Endothelial cell of umbilical vein (primary cell): ENCODE measurements around the gene HTR7. TPM values are rescaled to one million over a fixed set of nuclear protein-coding genes. Genes with fewer than 3 reads are reported as not detected.

Experiments
- BruUV-seq: library from RNA; stranded (reverse); fragments of 400-500 nt; replicated peaks from 2 replicates; lab custom pipeline; 2021; lab: Mats Ljungman, UMichigan
- CTCF ChIA-PET: fragments of 300-600, 350-600 bp; sonication (Branson Sonifier 250); formaldehyde crosslinking; loops from one replicate; lab custom pipeline; 2021; ENCODE audit warnings: antibody characterized with exemption, inconsistent platforms; lab: Charles Lee
- POLR2A ChIA-PET: fragments of 300-600, 350-600 bp; sonication (Branson Sonifier 250); formaldehyde crosslinking; loops from one replicate; lab custom pipeline; 2021; ENCODE audit warnings: antibody characterized with exemption, inconsistent platforms; lab: Charles Lee
- DNase-seq: peaks from one replicate; pipeline ENCODE4 v3.0.0-alpha.2; 2011; ENCODE audit warnings: low read depth, low spot score
- FAIRE-seq: peaks from 2 replicates; lab custom pipeline; 2011; peaks lifted over from hg19 to GRCh38; lab: Jason Lieb, UNC
- H2AFZ ChIP-seq: 2 replicates; pipeline ENCODE4 v1.6.0; 2012; ENCODE audit warnings: low read depth, low read length, control low read depth, inconsistent platforms
- H3K27ac ChIP-seq: 2 replicates; pipeline ENCODE4 v1.5.1; 2011; ENCODE audit warnings: low read depth, mild to moderate bottlenecking, control low read depth, low read length, moderate library complexity; ENCODE audit not compliant: insufficient read depth
- H3K27me3 ChIP-seq, 2 experiments: 2 replicates each; pipeline versions ENCODE4 v1.6.0 to v1.6.1; 2011; ENCODE audit warnings: low read length in 2 of 2, mixed read lengths in 1 of 2; ENCODE audit not compliant: control insufficient read depth in 2 of 2, insufficient read depth in 2 of 2
- H3K36me3 ChIP-seq, 2 experiments: 2 replicates in 1 of 2; 3 replicates in 1 of 2; pipeline ENCODE4 v1.5.1; 2011; ENCODE audit warnings: low read length in 2 of 2, mild to moderate bottlenecking in 1 of 2, moderate library complexity in 1 of 2; ENCODE audit not compliant: control insufficient read depth in 2 of 2, insufficient read depth in 2 of 2; ENCODE audit errors: extremely low read depth in 1 of 2
- H3K4me1 ChIP-seq: 3 replicates; pipeline ENCODE4 v1.5.1; 2011; ENCODE audit warnings: mild to moderate bottlenecking, low read length; ENCODE audit not compliant: control insufficient read depth, insufficient read depth; ENCODE audit errors: extremely low read depth
- H3K4me2 ChIP-seq: 2 replicates; pipeline ENCODE4 v1.6.1; 2011; ENCODE audit warnings: low read length, control low read depth, mixed read lengths; ENCODE audit not compliant: insufficient read depth
- H3K4me3 ChIP-seq, 3 experiments: fragments of 200-600 bp in 1 of 3; sonication (generic), shearing (Covaris generic) in 1 of 3; replicated peaks in 1 of 3; 2 replicates each; pipeline ENCODE4 v1.5.1; 2011 to 2016; ENCODE audit warnings: control low read depth in 3 of 3, low read length in 3 of 3, mild to moderate bottlenecking in 2 of 3, inconsistent platforms in 1 of 3, low read depth in 1 of 3, moderate library complexity in 1 of 3; ENCODE audit not compliant: insufficient read depth in 1 of 3
- H3K79me2 ChIP-seq: 2 replicates; pipeline ENCODE4 v1.6.0; 2012; ENCODE audit warnings: low read length, inconsistent platforms; ENCODE audit not compliant: control insufficient read depth, insufficient read depth
- H3K9ac ChIP-seq: replicated peaks from 2 replicates; pipeline ENCODE3; 2011; ENCODE audit warnings: low read length, control low read depth; ENCODE audit not compliant: insufficient read depth; ENCODE audit errors: extremely low read depth
- H3K9me1 ChIP-seq: replicated peaks from 3 replicates; pipeline ENCODE4 v1.6.0; 2011; ENCODE audit warnings: mild to moderate bottlenecking, low read length; ENCODE audit not compliant: control insufficient read depth, insufficient read depth; ENCODE audit errors: extremely low read depth
- H3K9me3 ChIP-seq: replicated peaks from 2 replicates; pipeline ENCODE4 v1.5.1; 2012; ENCODE audit warnings: low read length, inconsistent platforms; ENCODE audit not compliant: control insufficient read depth, insufficient read depth
- H4K20me1 ChIP-seq: replicated peaks from 2 replicates; pipeline ENCODE3; 2011; ENCODE audit warnings: mild to moderate bottlenecking, low read length; ENCODE audit not compliant: control insufficient read depth, insufficient read depth; ENCODE audit errors: extremely low read depth
- EZH2 ChIP-seq: IDR thresholded peaks from 2 replicates; pipeline ENCODE4 v1.6.1; 2012; ENCODE audit warnings: borderline replicate concordance, low read depth, mild to moderate bottlenecking, moderate library complexity, low read length, inconsistent platforms; ENCODE audit not compliant: severe bottlenecking
- FOS ChIP-seq: IDR thresholded peaks from 2 replicates; pipeline ENCODE4 v1.6.1; 2011; ENCODE audit warnings: mild to moderate bottlenecking, low read length, moderate library complexity, borderline replicate concordance; ENCODE audit not compliant: insufficient read depth
- GATA2 ChIP-seq: IDR thresholded peaks from 2 replicates; pipeline ENCODE4 v1.7.0; 2011; ENCODE audit warnings: low read depth, mild to moderate bottlenecking, moderate library complexity, mixed read lengths, low read length; ENCODE audit not compliant: insufficient read length, insufficient read depth
- JUN ChIP-seq: IDR thresholded peaks from 2 replicates; pipeline ENCODE4 v1.6.1; 2011; ENCODE audit warnings: borderline replicate concordance, low read depth; ENCODE audit not compliant: insufficient read length, insufficient read depth
- MYC ChIP-seq: IDR thresholded peaks from one replicate; pipeline ENCODE4 v1.6.1; 2011; ENCODE audit warnings: mild to moderate bottlenecking, low read depth, low read length
- POLR2A ChIP-seq: IDR thresholded peaks from 2 replicates; pipeline ENCODE4 v1.6.1; 2012; ENCODE audit warnings: low read depth, mild to moderate bottlenecking, control low read depth, low read length
- POLR2AphosphoS5 ChIP-seq: IDR thresholded peaks from 2 replicates; pipeline ENCODE4 v1.6.1; 2012; ENCODE audit warnings: low read depth, mild to moderate bottlenecking, control low read depth, low read length, moderate library complexity; ENCODE audit not compliant: insufficient read depth
- dilution Hi-C: fragments of 300-500 bp; cut with MboI; formaldehyde crosslinking; loops from one replicate; pipeline ENCODE4 v1.15.0; 2019; ENCODE audit warnings: low sequenced_read_pairs; ENCODE audit not compliant: extremely low pct_ligation_motif_present
- intact Hi-C: fragments of 100-400 bp; cut with micrococcal nuclease; formaldehyde crosslinking; loops from one replicate; pipeline ENCODE4 v1.10.0; 2022
- polyA plus RNA-seq, 4 experiments: library from polyadenylated mRNA; depleted of rRNA in 3 of 4; stranded (reverse) in 3 of 4; unstranded in 1 of 4; fragments of >200 nt; gene quantifications; 2 replicates each; pipeline versions ENCODE4 v1.2.1 to v1.2.3, GENCODE V29; 2011 to 2012; ENCODE audit warnings: missing spikeins in 1 of 4
- total RNA-seq: library from RNA; stranded (reverse); gene quantifications from 2 replicates; pipeline ENCODE4 v1.2.3, GENCODE V29; 2021
- TF ChIP-seq, protein P1 (sequence below), 2 donors: IDR thresholded peaks; 1 replicate in 1 of 2; 2 replicates in 1 of 2; pipeline ENCODE4 v1.5.1; 2011; ENCODE audit warnings: low read length in 2 of 2, mild to moderate bottlenecking in 2 of 2, moderate library complexity in 2 of 2, control low read depth in 1 of 2, inconsistent platforms in 1 of 2, low read depth in 1 of 2; ENCODE audit not compliant: insufficient read depth in 1 of 2; ENCODE audit errors: extremely low read depth in 1 of 2

The HTR7 gene
- total and polyA plus RNA-seq, 2 donors (not counting 3 experiments of a cell fraction or from before 2014, with no cell fraction given): 0.01 to 0.22 TPM

DNA sequence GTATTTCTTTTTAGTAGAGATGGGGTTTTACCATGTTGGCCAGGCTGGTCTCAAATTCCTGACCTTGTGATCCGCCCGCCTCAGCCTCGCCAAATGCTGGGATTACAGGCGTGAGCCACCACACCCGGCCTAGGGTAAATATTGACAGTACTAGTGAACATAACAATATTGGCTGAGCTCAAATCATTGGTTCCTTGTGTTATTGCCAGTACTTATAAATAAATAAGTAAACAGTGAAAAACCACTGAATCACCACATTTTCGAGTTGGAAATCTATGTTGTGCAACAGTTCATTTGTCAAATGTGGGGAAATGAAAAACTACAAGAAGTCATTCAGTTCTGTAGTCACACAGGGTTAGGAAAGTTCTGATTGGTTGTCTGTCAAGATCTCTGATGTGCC, 29.7 kb upstream of the HTR7 start:
- Histone ChIP-seq H3K9ac (no peak overlapping the region), H3K4me1 (no peaks in the 10 kb centered on the region), H3K9me1 (no peaks in the 10 kb centered on the region), H3K4me2 (no peak overlapping the region), H4K20me1 (no peaks in the 10 kb centered on the region), H3K9me3 (no peaks in the 10 kb centered on the region), H3K27ac (no peak overlapping the region), H3K4me3 (no peak overlapping the region), H3K27me3 (no peaks in the 10 kb centered on the region), H3K79me2 (no peaks in the 10 kb centered on the region), H2AFZ (no peak overlapping the region), H3K36me3 (peaks cover 7 to 12% of the 10 kb centered on the region in 2 experiments)
- FAIRE-seq (no peak), DNase-seq (no peak)
- intact Hi-C loops: no loop called here
- ChIA-PET CTCF (interaction anchor here (1.1 to 1.6 kb wide), 3 partner anchors 8 to 25 kb away, joined by 3 to 5 read pairs (median 4); no protein-coding TSS in a partner anchor), POLR2A (no interaction called here)
- dilution Hi-C loops: loop anchor here (25.0 kb wide), 1 partner anchor 375 kb away; no protein-coding TSS in a partner anchor
- TF ChIP-seq GATA2 (no peak), EZH2 (no peak), POLR2AphosphoS5 (no peak), JUN (no peak), POLR2A (no peak), FOS (no peak), MYC (no peak)
- BruUV-seq: no TSS peak

DNA sequence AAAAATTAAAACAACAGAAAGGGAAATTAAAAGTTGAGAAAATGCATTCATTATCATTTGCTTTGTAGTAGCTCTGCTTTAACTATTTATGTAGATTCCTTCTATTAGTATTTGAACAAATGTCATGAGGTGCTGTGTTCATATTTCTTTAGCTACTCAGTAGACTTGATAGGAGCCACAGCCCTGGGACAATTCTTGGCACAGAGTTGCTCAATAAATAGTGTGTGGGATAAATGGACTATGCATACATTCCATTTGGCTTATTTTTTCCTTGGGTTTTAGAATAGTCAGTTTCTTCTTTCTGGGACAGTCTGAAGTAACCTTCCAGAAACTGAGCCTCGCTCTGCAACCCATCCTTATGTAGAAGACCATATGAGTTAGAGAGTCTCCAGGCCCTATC, 27.3 kb upstream of the HTR7 start:
- no peaks in the 10 kb centered on the region for H3K4me1 ChIP-seq
- H3K4me2 ChIP-seq: no peak overlapping the region
- intact Hi-C loops (no loop called here), dilution Hi-C loops (loop anchor here (25.0 kb wide), 1 partner anchor 377 kb away; no protein-coding TSS in a partner anchor)
- TF ChIP-seq, protein P1, sequence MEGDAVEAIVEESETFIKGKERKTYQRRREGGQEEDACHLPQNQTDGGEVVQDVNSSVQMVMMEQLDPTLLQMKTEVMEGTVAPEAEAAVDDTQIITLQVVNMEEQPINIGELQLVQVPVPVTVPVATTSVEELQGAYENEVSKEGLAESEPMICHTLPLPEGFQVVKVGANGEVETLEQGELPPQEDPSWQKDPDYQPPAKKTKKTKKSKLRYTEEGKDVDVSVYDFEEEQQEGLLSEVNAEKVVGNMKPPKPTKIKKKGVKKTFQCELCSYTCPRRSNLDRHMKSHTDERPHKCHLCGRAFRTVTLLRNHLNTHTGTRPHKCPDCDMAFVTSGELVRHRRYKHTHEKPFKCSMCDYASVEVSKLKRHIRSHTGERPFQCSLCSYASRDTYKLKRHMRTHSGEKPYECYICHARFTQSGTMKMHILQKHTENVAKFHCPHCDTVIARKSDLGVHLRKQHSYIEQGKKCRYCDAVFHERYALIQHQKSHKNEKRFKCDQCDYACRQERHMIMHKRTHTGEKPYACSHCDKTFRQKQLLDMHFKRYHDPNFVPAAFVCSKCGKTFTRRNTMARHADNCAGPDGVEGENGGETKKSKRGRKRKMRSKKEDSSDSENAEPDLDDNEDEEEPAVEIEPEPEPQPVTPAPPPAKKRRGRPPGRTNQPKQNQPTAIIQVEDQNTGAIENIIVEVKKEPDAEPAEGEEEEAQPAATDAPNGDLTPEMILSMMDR (IDR thresholded peaks at IDR 0.05; ENCODE audit: extremely low read depth in 1 of 2, insufficient read depth in 1 of 2, low read depth in 1 of 2, low read length in 2 of 2): no peak
- TF ChIP-seq FOS: no peak
- TF ChIP-seq POLR2A: no peak
- ChIA-PET POLR2A (no interaction called here), CTCF (interaction anchor here (0.7 to 2.0 kb wide), 4 partner anchors 84 to 413 kb away, joined by 3 to 12 read pairs (median 4); no protein-coding TSS in a partner anchor)
- H3K27me3 ChIP-seq: no peaks in the 10 kb centered on the region
- H4K20me1 ChIP-seq: no peaks in the 10 kb centered on the region
- no peak for FAIRE-seq
- no peak overlapping the region for H2AFZ ChIP-seq
- H3K9ac ChIP-seq: no peak overlapping the region
- no peaks in the 10 kb centered on the region for H3K79me2 ChIP-seq
- no peak overlapping the region for H3K27ac ChIP-seq
- no peaks in the 10 kb centered on the region for H3K9me3 ChIP-seq
- H3K4me3 ChIP-seq: no peak overlapping the region
- no peak for DNase-seq
- H3K36me3 ChIP-seq: peaks cover 7 to 12% of the 10 kb centered on the region in 2 experiments
- no peaks in the 10 kb centered on the region for H3K9me1 ChIP-seq
- BruUV-seq: no TSS peak
